ENCODE measurements around the gene FBXW7. TPM values are rescaled to one million over a fixed set of nuclear protein-coding genes. Genes with fewer than 3 reads are reported as not detected.

FBXW7 gene
- total and polyA plus RNA-seq, 12 donors: 12.1 to 87.6 (median 66.8) TPM

DNA sequence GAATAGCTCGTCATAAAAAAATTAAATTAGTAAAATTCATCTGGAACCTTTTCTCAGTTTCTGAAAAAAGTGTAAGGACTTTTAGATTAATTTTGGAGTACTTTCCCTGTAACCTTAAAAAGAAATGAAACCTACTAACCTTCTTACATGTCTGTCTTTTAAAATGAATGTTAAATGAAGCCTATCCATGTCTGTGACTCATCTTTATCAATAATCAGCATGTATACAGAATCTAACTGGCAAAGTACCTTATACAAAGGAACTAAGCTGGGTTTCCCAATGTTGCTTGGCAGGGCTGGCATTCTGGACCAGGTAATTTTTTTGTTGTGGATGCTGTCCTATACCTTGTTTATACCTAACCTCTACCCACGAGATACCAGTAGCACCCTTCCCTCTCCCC, 13.6 kb downstream of the FBXW7 start:
- WGBS, 2 donors: 90 to 95% methylated on average over 2 of the region's 2 CpGs
- Histone ChIP-seq H3K4me1 (peaks cover 0 to 17% (median 0%) of the 10 kb centered on the region in 9 donors), H3K27ac (no peak overlapping the region), H3K36me3 (no peaks in the 10 kb centered on the region), H3K9me3 (no peaks in the 10 kb centered on the region), H3K27me3 (no peaks in the 10 kb centered on the region), H3K4me3 (no peak overlapping the region)
- no peak for DNase-seq
- no peak for ATAC-seq
- TF ChIP-seq CTCF (IDR thresholded peaks at IDR 0.05): no peak
- intact Hi-C loops (cut with DNase I): no loop called here

- DNase-seq (no peak), ATAC-seq (no peak)
- Histone ChIP-seq H3K36me3 (no peaks in the 10 kb centered on the region), H3K9me3 (no peaks in the 10 kb centered on the region), H3K27me3 (no peaks in the 10 kb centered on the region), H3K4me3 (no peak overlapping the region), H3K4me1 (peaks cover 0 to 37% (median 5%) of the 10 kb centered on the region in 9 donors), H3K27ac (no peak overlapping the region)
- WGBS, 2 donors: 88 to 89% methylated on average over 8 of the region's 8 CpGs
- no peak for TF ChIP-seq CTCF (IDR thresholded peaks at IDR 0.05)
- intact Hi-C loops (cut with DNase I): no loop called here
These were observed 19.7 kb downstream of the FBXW7 start for GRCh38 chr4:152516156-152516555.

DNA sequence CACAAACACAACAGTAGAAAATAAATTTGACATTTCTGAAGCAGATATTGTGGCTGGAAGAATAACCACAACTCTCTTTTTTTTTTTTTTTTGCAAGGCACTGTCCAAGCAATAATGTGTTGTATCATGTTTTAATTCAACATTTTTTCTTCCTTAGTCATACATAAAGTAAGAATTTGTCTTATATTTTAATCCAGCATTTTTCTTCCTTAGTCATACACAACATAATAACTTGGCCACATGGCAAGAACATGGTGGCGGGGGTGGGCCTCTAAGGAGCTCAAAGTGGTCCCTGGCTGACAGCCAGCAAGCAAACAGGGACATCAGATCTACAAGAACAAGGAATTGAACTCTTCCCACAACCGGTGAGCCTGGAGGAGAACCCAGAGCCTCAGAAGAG, 20.2 kb downstream of the FBXW7 start:
- H3K4me3 ChIP-seq: no peak overlapping the region
- WGBS, 2 donors: 64 to 68% methylated on average over 2 of the region's 2 CpGs
- intact Hi-C loops (cut with DNase I): no loop called here
- no peaks in the 10 kb centered on the region for H3K36me3 ChIP-seq
- DNase-seq (no peak), ATAC-seq (no peak)
- no peaks in the 10 kb centered on the region for H3K9me3 ChIP-seq
- H3K4me1 ChIP-seq: peaks cover 0 to 39% (median 5%) of the 10 kb centered on the region in 9 donors
- H3K27me3 ChIP-seq: no peaks in the 10 kb centered on the region
- H3K27ac ChIP-seq: no peak overlapping the region
- no peak for TF ChIP-seq CTCF (IDR thresholded peaks at IDR 0.05)

DNA sequence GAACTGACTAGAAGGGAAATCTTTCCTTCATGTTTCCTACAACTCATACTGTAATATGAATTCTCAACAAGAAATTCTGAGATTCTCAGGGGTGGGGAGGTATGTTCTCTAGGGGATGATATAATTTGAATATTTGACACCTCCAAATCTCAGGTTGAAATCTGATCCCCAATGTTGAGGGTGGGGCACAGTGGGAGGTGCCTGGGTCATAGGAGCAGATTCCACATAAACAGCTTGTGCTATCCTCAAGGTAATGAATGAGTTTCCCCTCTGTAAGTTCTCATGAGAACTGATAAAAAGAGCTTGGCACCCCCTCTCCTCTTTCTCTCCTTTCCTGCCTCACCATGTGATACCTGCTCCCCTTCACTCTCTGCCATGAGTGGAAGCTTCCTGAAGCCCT, 21.5 kb downstream of the FBXW7 start:
- ATAC-seq (no peak), DNase-seq (no peak)
- intact Hi-C loops (cut with DNase I): no loop called here
- H3K9me3 ChIP-seq: no peaks in the 10 kb centered on the region
- no peak for TF ChIP-seq CTCF (IDR thresholded peaks at IDR 0.05)
- no peak overlapping the region for H3K27ac ChIP-seq
- H3K36me3 ChIP-seq: no peaks in the 10 kb centered on the region
- peaks cover 0 to 43% (median 5%) of the 10 kb centered on the region in 9 donors for H3K4me1 ChIP-seq
- H3K4me3 ChIP-seq: no peak overlapping the region
- H3K27me3 ChIP-seq: no peaks in the 10 kb centered on the region
